Activated CD4-positive, CD25-positive, alpha-beta regulatory T cell treated with anti-CD3 and anti-CD28 coated beads, Interleukin-2, amount 50 U/mL, for 24 hours (primary cell): Measurements from ENCODE around the gene GJC1.
"Not testable (repeated sequence)": the region's sequence is repeated elsewhere in the genome, so short reads cannot be mapped to it uniquely, and the experiment has no call there.

Experiments
- ATAC-seq, 2 donors: fragments of 150-1000 bp; cut with Tn5 transposase; one replicate each; pipeline ENCODE4 v1.10.0; 2021; ENCODE audit warnings: mild to moderate bottlenecking in 1 of 2, moderate library complexity in 1 of 2

Gene GJC1

DNA sequence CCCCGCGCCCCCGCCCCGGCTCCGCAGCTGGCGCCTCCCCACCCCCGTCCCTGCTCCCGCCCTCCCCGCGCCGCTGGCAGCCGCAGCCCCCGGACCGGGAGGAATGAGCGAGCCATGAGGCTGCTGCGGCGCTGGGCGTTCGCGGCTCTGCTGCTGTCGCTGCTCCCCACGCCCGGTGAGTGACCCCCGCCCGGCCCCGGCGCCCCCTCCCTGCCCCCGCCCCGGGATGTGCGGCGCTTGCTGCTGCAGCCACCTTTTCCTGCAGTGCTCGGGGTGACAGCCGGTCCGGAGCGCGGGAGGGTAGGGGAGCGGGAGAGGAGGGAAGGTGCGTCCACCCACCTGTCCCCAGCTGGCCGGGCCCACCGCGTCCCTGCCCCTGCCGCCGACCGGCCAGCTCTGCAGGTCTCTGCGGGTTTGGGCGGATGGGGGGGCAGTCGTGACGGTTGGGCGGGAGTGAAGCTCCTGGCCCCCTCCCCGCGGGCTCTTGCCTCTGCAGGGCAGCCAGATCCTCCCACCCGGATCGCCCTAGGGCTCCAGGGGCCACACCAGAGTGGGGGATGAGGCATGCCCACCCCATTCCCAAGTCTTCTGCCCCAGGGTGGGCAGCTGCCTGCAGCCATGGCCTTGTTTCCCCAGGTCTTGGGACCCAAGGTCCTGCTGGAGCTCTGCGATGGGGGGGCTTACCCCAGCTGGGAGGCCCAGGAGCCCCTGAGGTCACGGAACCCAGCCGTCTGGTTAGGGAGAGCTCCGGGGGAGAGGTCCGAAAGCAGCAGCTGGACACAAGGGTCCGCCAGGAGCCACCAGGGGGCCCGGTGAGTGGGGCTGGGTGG is 70.8 kb downstream of the GJC1 start:
- ATAC-seq: peak in 1 of 2 donors; percentile 19

DNA sequence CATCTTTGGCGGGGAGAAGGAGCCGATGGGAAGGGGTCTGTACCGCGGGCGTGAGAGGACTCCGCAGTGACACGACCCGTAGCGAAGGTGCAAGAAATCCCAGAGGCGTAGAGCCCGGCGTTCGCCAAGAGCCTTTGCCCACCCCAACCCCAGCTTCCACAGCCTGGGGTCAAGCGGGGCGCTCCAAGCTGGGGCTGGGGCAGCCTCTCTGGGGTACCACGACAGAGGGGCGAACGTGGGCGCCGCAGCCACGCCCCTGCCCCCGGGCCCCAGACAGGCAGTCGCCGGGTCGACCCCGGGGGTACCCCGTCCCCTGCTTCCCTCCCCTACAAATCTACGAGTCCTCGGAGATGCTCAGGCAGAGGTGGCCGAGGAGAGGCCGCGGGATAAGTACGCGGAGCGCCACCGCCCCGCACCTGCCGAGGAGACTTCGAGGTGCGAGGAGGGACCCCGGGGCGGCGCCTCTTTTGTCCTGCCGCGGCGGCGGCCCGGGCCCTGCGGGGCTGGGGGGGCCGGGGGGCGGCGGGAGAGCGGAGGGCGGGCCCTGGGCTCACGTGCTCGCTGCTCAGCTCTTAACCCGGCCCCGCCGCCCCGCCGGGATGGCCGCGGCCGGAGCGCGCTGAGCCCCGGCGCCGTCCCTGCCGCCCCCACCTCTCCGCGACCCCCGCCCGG is 71.5 kb downstream of the GJC1 start, which contains the start of gene ADAM11:
Gene ADAM11, plus strand, starts transcription at position 575 of the 672 bp plus-strand sequence. CDS start 212 bp downstream, outside the sequence.
- peak; percentile 17 to 37 for ATAC-seq

DNA sequence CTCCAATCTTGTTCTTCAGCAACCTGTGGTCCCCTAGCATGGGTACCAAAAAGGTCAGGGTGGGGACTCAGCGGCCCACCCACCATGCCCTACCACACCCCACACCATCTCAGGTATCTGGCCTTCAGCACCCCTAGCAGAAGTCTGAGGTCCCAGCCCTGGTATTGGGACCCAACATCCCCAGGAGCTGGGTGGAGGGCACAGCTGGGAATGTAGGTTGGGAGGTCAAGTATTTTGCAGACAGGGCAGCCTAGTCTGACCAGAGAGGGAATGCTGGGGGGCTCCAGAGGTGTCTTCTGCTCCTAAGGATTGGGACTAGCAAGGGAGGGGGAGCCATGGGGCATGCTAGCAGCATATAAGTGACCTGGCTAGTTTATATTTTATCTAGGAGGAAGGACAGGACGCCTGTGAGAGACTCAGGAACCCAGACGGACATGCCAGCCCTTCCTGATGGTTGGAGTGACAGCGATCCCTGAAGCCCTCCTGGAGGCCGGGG is 72.1 kb downstream of the GJC1 start:
- ATAC-seq: no peak

DNA sequence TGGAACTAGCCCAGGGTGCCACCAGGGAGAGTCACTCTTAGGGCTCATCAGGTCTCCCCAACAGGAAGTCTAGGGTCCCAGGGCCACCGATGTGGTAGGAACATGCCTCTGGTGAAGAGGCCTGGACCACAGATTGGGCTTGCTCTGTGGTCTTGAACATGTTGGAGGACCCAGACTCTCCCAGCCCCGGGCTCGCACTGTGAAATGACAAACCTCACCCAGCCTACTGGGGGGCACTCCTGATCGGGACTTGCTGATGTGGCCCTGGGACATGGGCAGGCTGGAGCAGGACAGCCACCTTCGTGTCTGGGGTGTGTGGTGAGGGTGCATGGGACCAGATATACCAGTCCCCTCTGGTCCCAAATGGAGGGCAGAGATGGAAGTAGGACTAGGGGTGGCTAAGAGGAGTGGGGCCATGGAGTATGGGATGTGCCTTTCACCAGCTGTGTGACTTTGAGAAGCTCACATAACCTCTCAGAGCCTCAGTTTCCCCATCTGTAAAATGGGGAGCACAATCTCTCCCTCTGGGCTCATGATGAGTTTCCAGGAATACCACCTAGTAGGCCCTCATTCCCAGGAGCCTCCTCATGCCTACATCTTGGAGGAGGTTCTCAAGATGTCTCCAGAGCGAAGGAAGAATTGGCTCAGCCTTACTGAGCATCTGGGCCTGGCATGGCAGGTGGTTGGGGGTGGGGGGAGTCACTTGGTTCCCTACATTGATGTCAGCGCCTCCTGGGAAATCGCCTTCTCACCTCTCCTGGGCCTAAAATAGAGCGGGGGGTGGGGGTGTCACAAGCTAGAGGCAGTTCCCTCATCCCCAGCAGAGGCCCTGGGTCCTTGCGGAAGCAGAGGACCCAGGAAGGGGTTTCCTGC is 72.8 kb downstream of the GJC1 start:
- ATAC-seq: no peak

DNA sequence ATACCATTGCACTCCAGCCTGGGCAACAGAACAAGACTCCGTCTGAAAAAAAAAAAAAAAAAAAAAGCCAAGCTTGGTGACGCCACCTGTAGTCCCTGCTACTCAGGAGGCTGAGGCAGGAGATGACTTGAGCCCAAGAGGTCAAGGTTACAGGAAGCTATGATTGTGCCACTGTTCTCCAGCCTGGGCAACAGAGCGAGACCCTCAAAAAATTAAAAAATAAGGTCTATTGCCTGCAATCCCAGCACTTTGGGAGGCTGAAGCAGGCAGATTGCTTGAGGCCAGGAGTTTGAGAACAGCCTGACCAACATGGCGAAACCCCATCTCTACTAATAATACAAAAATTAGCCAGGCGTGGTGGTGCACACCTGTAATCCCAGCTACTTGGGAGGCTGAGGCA is 74.9 kb downstream of the GJC1 start:
- ATAC-seq: not testable (repeated sequence)

DNA sequence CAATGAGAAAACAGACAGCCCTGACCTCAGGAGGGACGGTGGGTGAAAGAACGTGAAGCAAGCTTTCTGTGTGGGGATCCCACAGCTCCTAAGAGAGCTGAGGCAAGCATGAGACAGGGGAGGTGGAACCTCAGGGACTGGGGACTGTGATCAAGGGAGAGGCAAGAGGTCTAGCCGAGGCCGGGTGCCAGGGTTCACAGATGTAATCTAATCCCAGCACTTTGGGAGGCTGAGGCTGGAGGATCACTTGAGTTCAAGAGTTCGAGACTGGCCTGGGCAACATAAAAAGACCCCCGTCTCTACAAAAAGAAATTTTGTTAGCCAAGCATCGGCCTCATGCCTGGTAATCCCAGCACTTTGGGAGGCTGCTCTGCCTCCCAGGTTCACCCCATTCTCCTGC is 75.8 kb downstream of the GJC1 start:
- ATAC-seq: no peak

DNA sequence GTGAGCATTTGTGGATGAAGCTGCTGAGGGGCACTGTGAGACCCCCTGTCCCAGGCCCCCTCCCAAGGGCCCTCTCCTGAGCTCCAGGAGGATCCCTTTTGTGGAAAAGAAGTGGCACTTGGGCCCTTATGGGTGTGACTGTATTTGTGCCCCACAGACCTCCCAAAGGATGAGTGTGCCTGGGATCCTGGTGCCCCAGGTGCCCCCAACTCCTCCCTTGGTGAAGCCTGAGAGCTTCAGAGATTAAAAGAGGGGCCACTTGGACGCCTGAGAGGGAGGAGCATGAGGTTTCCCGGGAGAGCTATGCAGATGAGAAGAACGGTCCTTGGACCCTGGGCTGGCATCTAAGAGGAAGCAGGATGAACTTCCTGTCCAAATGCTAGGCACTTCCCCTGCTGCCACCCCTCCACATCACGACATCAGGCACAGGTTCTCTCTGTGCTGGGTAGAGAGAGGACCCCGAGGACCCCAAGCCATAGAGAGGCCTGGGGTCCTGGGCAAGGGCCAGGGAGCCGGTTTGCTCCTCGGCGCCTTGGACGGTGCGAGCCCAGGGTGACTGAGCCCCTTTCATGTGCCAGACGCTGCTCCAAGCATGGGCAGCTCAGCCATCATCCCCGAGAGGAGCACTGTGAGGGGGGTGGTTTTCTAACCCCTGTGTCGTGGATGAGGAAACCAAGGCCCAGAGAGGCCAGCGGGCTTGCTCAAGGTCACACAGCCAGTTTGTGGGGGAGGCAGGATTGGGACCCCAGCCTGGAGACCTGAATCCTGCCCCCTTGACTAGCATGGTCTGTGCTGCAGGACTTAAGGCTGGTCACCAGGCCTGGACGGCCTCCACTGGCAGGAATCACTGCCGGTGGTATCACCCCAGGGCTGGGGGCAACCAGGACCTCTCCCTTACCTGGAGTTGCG is 76.9 kb downstream of the GJC1 start:
- no peak for ATAC-seq

DNA sequence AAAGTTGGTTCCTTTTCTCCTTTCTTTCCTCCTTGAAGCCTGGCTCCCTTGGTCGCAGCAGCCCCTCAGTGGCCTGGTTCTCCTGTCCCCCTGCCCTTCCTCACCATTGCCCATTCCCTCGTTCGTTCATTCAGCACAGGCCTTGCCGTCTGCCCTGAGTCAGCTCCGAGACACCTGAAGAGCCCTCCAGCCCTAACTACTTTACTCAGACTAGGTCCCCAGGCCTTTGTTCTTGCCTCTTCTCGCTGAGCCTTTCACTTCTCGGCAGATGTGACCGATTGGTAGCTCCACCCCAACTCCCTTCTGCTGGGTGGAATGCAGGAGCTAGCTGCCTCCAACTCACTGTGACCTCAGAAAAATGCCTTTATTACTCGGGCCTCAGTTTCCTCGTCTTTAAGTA is 78.3 kb downstream of the GJC1 start:
- no peak for ATAC-seq

DNA sequence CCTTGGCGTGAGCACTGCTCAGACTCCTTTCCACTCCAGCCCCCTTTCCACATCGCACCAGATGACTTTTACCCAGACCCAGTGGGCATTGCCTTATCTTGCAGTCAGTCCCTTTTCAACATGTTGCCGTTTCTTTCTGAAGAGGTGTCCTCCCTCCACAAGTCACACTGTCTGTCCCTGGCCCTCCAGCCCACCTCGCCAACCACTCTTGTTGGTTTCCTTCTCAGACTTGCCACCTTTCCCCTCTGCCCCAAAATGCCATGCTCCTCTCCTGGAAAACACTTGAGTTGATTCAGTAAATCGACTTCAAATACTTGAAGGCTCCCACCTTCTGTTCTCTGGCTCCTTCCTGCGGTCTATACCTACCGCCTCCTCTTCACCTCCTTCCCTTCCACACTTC is 78.8 kb downstream of the GJC1 start:
- no peak for ATAC-seq

DNA sequence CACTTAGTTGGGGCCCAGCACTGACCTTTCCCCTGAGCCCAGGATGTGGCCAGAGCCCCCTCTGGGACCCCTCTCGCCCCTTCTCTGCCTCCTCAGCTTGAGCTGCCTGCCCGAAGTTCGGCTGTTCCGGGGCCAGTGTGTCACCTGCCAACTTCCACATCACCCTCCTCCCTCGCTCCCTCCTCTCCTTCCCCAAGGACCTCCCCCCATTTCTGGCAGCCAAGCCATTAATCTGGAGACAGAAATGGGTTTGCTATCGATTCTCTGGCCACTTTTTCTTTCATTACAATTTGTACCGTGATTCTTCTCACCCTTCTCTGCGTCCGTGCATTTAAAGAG is 80.1 kb downstream of the GJC1 start:
- ATAC-seq: no peak

DNA sequence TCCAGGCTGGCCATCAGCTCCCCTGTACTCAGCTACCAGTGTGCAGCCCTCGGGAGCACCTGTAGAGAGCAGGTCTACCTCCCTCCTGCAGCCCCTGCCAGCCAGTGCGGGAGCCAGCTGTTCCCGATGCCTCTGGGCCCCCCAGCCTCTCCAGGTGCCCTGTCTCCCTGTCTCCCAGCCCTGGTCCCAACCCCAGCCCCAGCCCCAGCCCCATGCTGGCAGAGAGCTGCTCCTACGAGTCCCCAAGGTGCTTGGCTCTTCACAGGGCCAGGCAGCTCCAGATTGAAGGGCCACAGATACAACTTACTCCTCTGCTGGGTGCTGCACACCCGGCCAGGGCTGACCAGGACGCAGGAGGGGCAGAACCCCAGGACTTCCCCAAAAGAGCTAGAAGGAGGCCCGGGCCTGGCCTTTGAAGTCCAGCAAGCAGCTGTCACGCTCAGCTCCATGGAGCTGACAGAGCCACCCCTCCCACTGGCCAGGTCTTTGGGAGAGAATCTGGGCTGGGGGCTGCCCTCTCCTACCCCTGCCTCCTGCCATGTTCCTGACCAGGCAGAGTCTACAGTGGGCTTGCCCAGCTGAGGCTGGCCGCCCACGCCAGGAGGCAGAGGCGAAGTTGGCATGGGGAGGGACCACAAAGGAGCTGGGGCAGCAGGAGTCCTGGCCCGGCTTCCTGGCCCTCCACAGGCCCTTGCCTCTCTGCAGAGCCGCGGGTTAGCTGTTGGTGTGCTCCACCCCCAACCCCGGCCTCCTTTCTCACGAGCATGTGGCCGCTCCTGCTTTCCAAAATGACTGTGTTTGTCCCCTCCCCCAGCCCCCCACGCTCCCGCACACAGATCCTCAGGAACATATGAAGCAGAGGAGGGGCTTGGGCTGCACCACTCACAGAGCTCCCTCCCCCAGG is 80.8 kb downstream of the GJC1 start:
- no peak for ATAC-seq
